ENCODE data around the gene TIPRL.

DNA sequence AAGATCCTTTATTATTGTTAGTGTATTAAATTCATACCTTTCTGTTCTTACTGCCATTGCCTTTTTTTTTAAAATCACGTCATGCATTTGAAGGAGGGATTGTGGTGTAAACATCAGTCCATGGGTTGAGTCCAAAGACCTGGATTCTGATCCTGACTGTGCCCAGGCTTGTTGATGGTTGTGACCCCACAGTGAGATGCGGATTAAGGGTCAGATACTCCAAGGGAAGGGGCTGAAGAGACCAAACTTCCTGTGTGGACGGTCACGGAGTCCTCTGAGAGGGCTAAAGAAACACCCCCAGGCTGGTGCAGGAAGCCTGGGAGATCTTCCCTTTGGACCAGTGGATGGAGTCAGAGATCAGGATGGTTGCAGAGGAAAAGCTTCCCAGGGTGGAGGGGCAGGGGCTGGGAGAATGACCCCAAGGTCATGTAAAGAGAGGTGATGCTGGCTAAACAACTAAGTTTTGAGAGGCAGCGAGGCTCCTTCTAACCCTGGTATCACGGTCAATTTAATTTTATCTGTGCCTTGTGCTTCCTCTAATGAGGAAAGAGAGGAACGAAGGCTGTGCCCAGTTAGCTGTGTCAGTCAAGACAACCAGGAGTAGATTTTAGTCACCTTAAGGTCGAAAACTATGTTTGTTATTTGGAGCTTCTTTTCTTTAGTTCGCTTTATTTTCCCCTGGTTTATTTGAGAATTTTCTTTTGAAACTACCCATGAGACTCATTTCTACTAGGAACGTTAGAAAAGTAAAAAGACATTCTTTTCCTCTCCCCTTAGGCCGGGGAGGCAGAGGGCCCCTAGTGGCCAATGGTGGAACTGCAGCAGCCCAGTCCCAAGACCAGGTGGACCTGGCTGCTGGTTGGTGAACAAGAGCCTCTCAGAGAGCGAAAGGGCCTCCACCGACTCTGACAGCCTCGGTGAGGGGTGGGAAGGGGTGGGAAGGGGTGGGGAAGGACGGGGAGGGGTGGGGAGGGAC lies 33.3 kb upstream of the TIPRL start:
- TF ChIP-seq YY1 (IDR thresholded peaks at IDR 0.05; ENCODE audit: insufficient read depth, insufficient read length), result no peak
- no peak for TF ChIP-seq SUZ12 (IDR thresholded peaks at IDR 0.05; ENCODE audit: extremely low read depth, insufficient read depth, insufficient read length)

Data from NT2/D1 (cell line).